OCI-LY7 (cell line): Measurements from ENCODE around the gene RPL26. TPM values are rescaled to one million over a fixed set of nuclear protein-coding genes. Genes with fewer than 3 reads are reported as not detected.

Source experiments
- BruUV-seq: library from RNA; stranded (reverse); fragments of 400-500 nt; replicated peaks from 2 replicates; lab custom pipeline; 2021; lab: Mats Ljungman, UMichigan
- CTCF ChIA-PET: fragments of 300-600 bp; sonication (Branson Sonifier 250); formaldehyde crosslinking; loops from one replicate; lab custom pipeline; 2022; ENCODE audit warnings: antibody characterized with exemption; ENCODE audit not compliant: unreplicated experiment; lab: Charles Lee
- POLR2A ChIA-PET: fragments of 300-600 bp; sonication (Branson Sonifier 250); formaldehyde crosslinking; loops from one replicate; lab custom pipeline; 2022; ENCODE audit warnings: antibody characterized with exemption; lab: Charles Lee
- DNase-seq: peaks from one replicate; pipeline ENCODE4 v3.0.0-alpha.2; 2015; ENCODE audit warnings: low spot score
- H2AFZ ChIP-seq: fragments of 200-600 bp; sonication (generic), shearing (Covaris generic); 2 replicates; pipeline ENCODE4 v1.6.1; 2014; ENCODE audit warnings: mild to moderate bottlenecking, antibody characterized with exemption, low read length, moderate library complexity
- H3K27ac ChIP-seq: fragments of 200-600 bp; sonication (generic); 2 replicates; pipeline ENCODE4 v1.5.1; 2014; ENCODE audit warnings: mixed run types, low read depth, mild to moderate bottlenecking, moderate library complexity, low read length, inconsistent platforms; ENCODE audit not compliant: poor library complexity, severe bottlenecking
- H3K36me3 ChIP-seq: fragments of 200-600 bp; sonication (generic); 2 replicates; pipeline ENCODE4 v1.6.1; 2014; ENCODE audit warnings: mild to moderate bottlenecking, antibody characterized with exemption, low read length, moderate library complexity, mixed read lengths; ENCODE audit not compliant: insufficient read depth
- H3K4me1 ChIP-seq: fragments of 200-600 bp; sonication (generic); 2 replicates; pipeline ENCODE4 v1.5.1; 2014; ENCODE audit warnings: mild to moderate bottlenecking, low read length; ENCODE audit not compliant: insufficient read depth, poor library complexity, severe bottlenecking
- H3K4me2 ChIP-seq: fragments of 200-600 bp; sonication (generic); 2 replicates; pipeline ENCODE4 v1.6.1; 2014; ENCODE audit warnings: mild to moderate bottlenecking, low read length
- H3K4me3 ChIP-seq: fragments of 200-600 bp; sonication (generic); 2 replicates; pipeline ENCODE4 v1.5.1; 2014; ENCODE audit warnings: mild to moderate bottlenecking, low read depth, low read length; ENCODE audit not compliant: poor library complexity, severe bottlenecking
- H3K79me2 ChIP-seq: fragments of 200-600 bp; sonication (generic); 2 replicates; pipeline ENCODE4 v1.6.1; 2016; ENCODE audit warnings: low read depth, mild to moderate bottlenecking, low read length, moderate library complexity, mixed read lengths; ENCODE audit not compliant: insufficient read depth
- H3K9me2 ChIP-seq: fragments of 200-600 bp; sonication (generic); 2 replicates; pipeline ENCODE4 v1.6.1; 2016; ENCODE audit warnings: mild to moderate bottlenecking, low read length, mixed read lengths; ENCODE audit not compliant: insufficient read depth
- H3K9me3 ChIP-seq: fragments of 200-600 bp; sonication (generic); 2 replicates; pipeline ENCODE4 v1.6.1; 2014; ENCODE audit warnings: mild to moderate bottlenecking, mixed run types, low read length, mixed read lengths
- H4K20me1 ChIP-seq: fragments of 200-600 bp; sonication (generic); 2 replicates; pipeline ENCODE4 v1.6.1; 2014; ENCODE audit warnings: mild to moderate bottlenecking, antibody characterized with exemption, low read length, moderate library complexity, mixed read lengths; ENCODE audit not compliant: insufficient read depth
- EZH2phosphoT487 ChIP-seq: fragments of 200-600 bp; sonication (generic); IDR thresholded peaks from 2 replicates; pipeline ENCODE4 v1.6.1; 2018; ENCODE audit warnings: low read depth, borderline replicate concordance, mild to moderate bottlenecking, mixed run types, antibody characterized with exemption, low read length, moderate library complexity, mixed read lengths
- intact Hi-C: fragments of 100-400 bp; cut with micrococcal nuclease; formaldehyde crosslinking; loops from one replicate; pipeline ENCODE4 v1.10.0; 2022; ENCODE audit not compliant: unreplicated experiment
- total RNA-seq, 2 experiments: library from RNA; depleted of rRNA in 1 of 2; stranded (reverse); fragments of >200 nt in 1 of 2; shearing (Covaris generic) in 1 of 2; gene quantifications; 2 replicates each; pipeline ENCODE4 v1.2.3, GENCODE V29; 2014 to 2022
- TF ChIP-seq, protein P1 (sequence below): fragments of 200-600 bp; sonication (generic); conservative IDR thresholded peaks from 2 replicates; pipeline ENCODE4 v1.5.1; 2014; ENCODE audit warnings: mild to moderate bottlenecking, antibody characterized with exemption, low read length, moderate library complexity, mixed read lengths

RPL26 gene
- total RNA-seq, 2 experiments from 2014 or later = 3,139 to 4,013 TPM

GRCh38 chr17:8338753-8339140, 44.2 kb downstream of the RPL26 start:
- Histone ChIP-seq H3K36me3 (no peaks in the 10 kb centered on the region), H3K79me2 (no peaks in the 10 kb centered on the region), H4K20me1 (no peaks in the 10 kb centered on the region), H3K4me1 (no peaks in the 10 kb centered on the region), H3K4me2 (no peak overlapping the region), H3K4me3 (no peak overlapping the region), H2AFZ (no peak overlapping the region), H3K9me3 (no peaks in the 10 kb centered on the region), H3K9me2 (no peaks in the 10 kb centered on the region), H3K27ac (no peak overlapping the region)
- TF ChIP-seq, protein P1, sequence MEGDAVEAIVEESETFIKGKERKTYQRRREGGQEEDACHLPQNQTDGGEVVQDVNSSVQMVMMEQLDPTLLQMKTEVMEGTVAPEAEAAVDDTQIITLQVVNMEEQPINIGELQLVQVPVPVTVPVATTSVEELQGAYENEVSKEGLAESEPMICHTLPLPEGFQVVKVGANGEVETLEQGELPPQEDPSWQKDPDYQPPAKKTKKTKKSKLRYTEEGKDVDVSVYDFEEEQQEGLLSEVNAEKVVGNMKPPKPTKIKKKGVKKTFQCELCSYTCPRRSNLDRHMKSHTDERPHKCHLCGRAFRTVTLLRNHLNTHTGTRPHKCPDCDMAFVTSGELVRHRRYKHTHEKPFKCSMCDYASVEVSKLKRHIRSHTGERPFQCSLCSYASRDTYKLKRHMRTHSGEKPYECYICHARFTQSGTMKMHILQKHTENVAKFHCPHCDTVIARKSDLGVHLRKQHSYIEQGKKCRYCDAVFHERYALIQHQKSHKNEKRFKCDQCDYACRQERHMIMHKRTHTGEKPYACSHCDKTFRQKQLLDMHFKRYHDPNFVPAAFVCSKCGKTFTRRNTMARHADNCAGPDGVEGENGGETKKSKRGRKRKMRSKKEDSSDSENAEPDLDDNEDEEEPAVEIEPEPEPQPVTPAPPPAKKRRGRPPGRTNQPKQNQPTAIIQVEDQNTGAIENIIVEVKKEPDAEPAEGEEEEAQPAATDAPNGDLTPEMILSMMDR = no peak
- no peak for TF ChIP-seq EZH2phosphoT487
- CTCF ChIA-PET = no interaction called here
- POLR2A ChIA-PET = interaction anchor here (0.9 to 1.1 kb wide), 3 partner anchors 8 to 310 kb away, joined by 3 read pairs; no protein-coding TSS in a partner anchor
- intact Hi-C loops = no loop called here
- BruUV-seq = no TSS peak
- DNase-seq = no peak

DNA sequence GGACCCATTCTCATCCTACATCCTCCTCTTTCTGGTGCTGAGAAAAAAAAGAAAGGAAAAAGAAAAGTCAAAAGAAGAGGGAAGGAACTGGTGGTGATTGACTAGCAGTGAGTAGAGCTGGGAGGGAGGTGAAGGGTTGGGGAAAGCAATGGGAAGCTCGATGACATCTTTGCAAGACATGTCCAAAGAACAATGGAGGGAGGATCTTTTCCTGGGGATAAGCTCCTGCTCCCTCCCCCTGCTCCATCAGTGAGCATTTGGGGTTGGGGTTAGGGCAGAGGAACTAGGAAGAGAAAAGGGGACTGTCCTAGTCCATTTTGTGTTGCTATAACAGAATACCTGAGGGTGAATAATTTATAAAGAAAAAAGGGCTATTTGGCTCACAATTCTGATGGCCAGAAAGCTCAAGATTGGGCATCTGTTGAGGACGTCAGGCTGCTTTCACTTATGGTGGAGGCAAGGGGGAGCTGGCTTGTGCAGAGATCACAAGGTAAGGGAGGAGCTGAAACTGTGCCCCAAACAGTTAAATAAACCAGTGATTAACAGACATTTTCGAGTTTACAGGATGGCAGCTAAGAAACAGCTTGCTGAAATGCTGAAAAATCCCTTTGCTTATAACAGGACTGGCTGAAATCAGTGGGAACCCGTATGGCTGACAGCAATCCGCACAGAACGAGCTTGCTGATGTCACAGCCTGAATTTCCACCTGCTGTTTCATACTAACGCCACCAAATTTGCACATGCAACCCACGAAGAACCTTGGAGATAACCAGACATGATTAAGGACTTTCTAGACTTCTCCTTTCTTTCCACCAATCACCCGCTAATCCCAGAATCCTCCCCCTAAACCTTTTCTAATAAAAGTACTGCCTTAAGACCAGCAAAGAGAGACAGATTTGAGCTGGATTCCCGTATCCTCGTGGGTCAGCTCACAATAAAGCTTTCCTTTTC, 44.9 kb downstream of the RPL26 start:
- TF ChIP-seq EZH2phosphoT487 = no peak
- TF ChIP-seq, protein P1 = no peak
- Histone ChIP-seq H4K20me1 (no peaks in the 10 kb centered on the region), H3K79me2 (no peaks in the 10 kb centered on the region), H3K27ac (no peak overlapping the region), H3K36me3 (no peaks in the 10 kb centered on the region), H3K4me1 (no peaks in the 10 kb centered on the region), H3K9me3 (no peaks in the 10 kb centered on the region), H3K4me3 (no peak overlapping the region), H2AFZ (no peak overlapping the region), H3K9me2 (no peaks in the 10 kb centered on the region), H3K4me2 (no peak overlapping the region)
- intact Hi-C loops = no loop called here
- DNase-seq = no peak
- POLR2A ChIA-PET = interaction anchor here (0.7 to 1.1 kb wide), 5 partner anchors 8 to 311 kb away, joined by 3 to 4 read pairs (median 3); no protein-coding TSS in a partner anchor
- BruUV-seq = no TSS peak
- CTCF ChIA-PET = no interaction called here

- Histone ChIP-seq H3K4me2 (no peak overlapping the region), H3K27ac (no peak overlapping the region), H2AFZ (no peak overlapping the region), H3K4me1 (no peaks in the 10 kb centered on the region), H3K9me2 (no peaks in the 10 kb centered on the region), H4K20me1 (no peaks in the 10 kb centered on the region), H3K4me3 (no peak overlapping the region), H3K79me2 (no peaks in the 10 kb centered on the region), H3K9me3 (no peaks in the 10 kb centered on the region), H3K36me3 (no peaks in the 10 kb centered on the region)
- no peak for DNase-seq
- intact Hi-C loops = no loop called here
- ChIA-PET POLR2A (no interaction called here), CTCF (no interaction called here)
- TF ChIP-seq, protein P1 = no peak
- TF ChIP-seq EZH2phosphoT487 = no peak
- no TSS peak for BruUV-seq
These were observed 49.7 kb downstream of the RPL26 start for GRCh38 chr17:8333281-8333680.
